K562 (cell line): Measurements from ENCODE around the gene PTPRE.

Experiments
- DNMT1 ChIP-seq: fragments of 450-650 bp; IDR thresholded peaks from 2 replicates; pipeline ENCODE4 v1.6.1; 2016; ENCODE audit warnings: antibody characterized with exemption, mild to moderate bottlenecking
- HDAC2 ChIP-seq: fragments of 450-650 bp; IDR thresholded peaks from 2 replicates; pipeline ENCODE4 v1.6.1; 2016; ENCODE audit warnings: mild to moderate bottlenecking
- KDM5B ChIP-seq: fragments of 200-600 bp; sonication (generic); IDR thresholded peaks from 2 replicates; pipeline ENCODE4 v1.6.1; 2012; ENCODE audit warnings: low read depth, mild to moderate bottlenecking, moderate library complexity, low read length, control low read depth, inconsistent platforms; ENCODE audit not compliant: insufficient replicate concordance
- MTA2 ChIP-seq: fragments of 450-650 bp; IDR thresholded peaks from 2 replicates; pipeline ENCODE4 v1.6.1; 2016; ENCODE audit warnings: low read depth
- PREB ChIP-seq: sonication (generic); formaldehyde crosslinking; IDR thresholded peaks from 2 replicates; pipeline ENCODE4 v1.8.1; 2023; ENCODE audit warnings: mild to moderate bottlenecking, missing genetic modification reagents
- RBM39 ChIP-seq: fragments of 200-400 bp; formaldehyde crosslinking; optimal IDR thresholded peaks from 2 replicates; pipeline ENCODE3; 2018; ENCODE audit warnings: low read depth, low read length
- ZNF174 ChIP-seq: fragments of 250-450 bp; sonication (Bioruptor Pico); IDR thresholded peaks from 2 replicates; pipeline ENCODE4 v1.4.0; 2020; ENCODE audit warnings: mild to moderate bottlenecking
- ZNF263 ChIP-seq: sonication (generic); formaldehyde crosslinking; IDR thresholded peaks from 2 replicates; pipeline ENCODE4 v1.8.0; 2022; ENCODE audit warnings: mild to moderate bottlenecking, missing genetic modification reagents, borderline replicate concordance
- ZNF282 ChIP-seq: sonication (generic); formaldehyde crosslinking; IDR thresholded peaks from 2 replicates; pipeline ENCODE4 v1.8.1; 2023; ENCODE audit warnings: missing genetic modification reagents

- TF ChIP-seq HDAC2, result no peak
- TF ChIP-seq PREB (CRISPR knock-in tag), result no peak
- TF ChIP-seq DNMT1, result no peak
- no peak for TF ChIP-seq ZNF174 (CRISPR knock-in tag)
- no peak for TF ChIP-seq MTA2
- no peak for TF ChIP-seq ZNF263 (CRISPR knock-in tag)
- no peak for TF ChIP-seq KDM5B
- no peak for TF ChIP-seq ZNF282 (CRISPR knock-in tag)
- TF ChIP-seq RBM39, result no peak
Measured at GRCh38 chr10:127953876-127954275, 47.0 kb downstream of the PTPRE start.
